ENCODE measurements around the gene ITGB5. TPM values are rescaled to one million over a fixed set of nuclear protein-coding genes. Genes with fewer than 3 reads are reported as not detected.

Gene ITGB5
- total and polyA plus RNA-seq, 2 experiments from 2014 or later = 103 to 109 TPM

- Histone ChIP-seq H3K79me2 (peaks cover 81% of the 10 kb centered on the region), H3K4me1 (ENCODE audit: insufficient read depth) (peaks cover 18% of the 10 kb centered on the region), H3K27ac (no peak overlapping the region), H3K4me2 (no peak overlapping the region), H3K9me2 (replicated peaks; ENCODE audit: insufficient read depth) (no peaks in the 10 kb centered on the region), H3K4me3 (no peak overlapping the region), H3K27me3 (no peaks in the 10 kb centered on the region), H4K20me1 (ENCODE audit: insufficient read depth, poor library complexity, severe bottlenecking) (no peaks in the 10 kb centered on the region), H3K9me3 (ENCODE audit: low read depth) (no peaks in the 10 kb centered on the region), H2AFZ (no peak overlapping the region), H3K36me3 (replicated peaks; ENCODE audit: insufficient read depth, low read depth) (no peaks in the 10 kb centered on the region)
- DNase-seq (ENCODE audit: low spot score) = no peak
- TF ChIP-seq CTCF (IDR thresholded peaks at IDR 0.05; ENCODE audit: poor library complexity) = no peak
- TF ChIP-seq EZH2 (IDR thresholded peaks at IDR 0.05; ENCODE audit: borderline replicate concordance) = no peak
- no peak for TF ChIP-seq EZH2phosphoT487 (IDR thresholded peaks at IDR 0.05; ENCODE audit: low read depth, severe bottlenecking, unreplicated experiment)
- 71% methylated on average over 3 of the region's 3 CpGs for WGBS (ENCODE audit: low lambda C conversion rate, missing lambda C conversion rate)
Observed at GRCh38 chr3:124876401-124876878, 10.7 kb downstream of the ITGB5 start.

GRCh38 chr3:124873226-124873625 lies 13.9 kb downstream of the ITGB5 start:
- Histone ChIP-seq H2AFZ (no peak overlapping the region), H3K4me2 (no peak overlapping the region), H3K36me3 (replicated peaks; ENCODE audit: insufficient read depth, low read depth) (no peaks in the 10 kb centered on the region), H3K27ac (no peak overlapping the region), H3K4me3 (no peak overlapping the region), H3K9me3 (ENCODE audit: low read depth) (no peaks in the 10 kb centered on the region), H4K20me1 (ENCODE audit: insufficient read depth, poor library complexity, severe bottlenecking) (no peaks in the 10 kb centered on the region), H3K27me3 (no peaks in the 10 kb centered on the region), H3K9me2 (replicated peaks; ENCODE audit: insufficient read depth) (no peaks in the 10 kb centered on the region), H3K4me1 (ENCODE audit: insufficient read depth) (peaks cover 7% of the 10 kb centered on the region), H3K79me2 (peaks cover 60% of the 10 kb centered on the region)
- TF ChIP-seq EZH2 (IDR thresholded peaks at IDR 0.05; ENCODE audit: borderline replicate concordance) (no peak), EZH2phosphoT487 (IDR thresholded peaks at IDR 0.05; ENCODE audit: low read depth, severe bottlenecking, unreplicated experiment) (no peak), CTCF (IDR thresholded peaks at IDR 0.05; ENCODE audit: poor library complexity) (no peak)
- WGBS (ENCODE audit: low lambda C conversion rate, missing lambda C conversion rate) = 46% methylated on average over 1 of the region's 1 CpG
- no peak for DNase-seq (ENCODE audit: low spot score)

GRCh38 chr3:124867511-124867910 lies 19.7 kb downstream of the ITGB5 start:
- Histone ChIP-seq H3K9me3 (ENCODE audit: low read depth) (no peaks in the 10 kb centered on the region), H3K27me3 (no peaks in the 10 kb centered on the region), H3K4me1 (ENCODE audit: insufficient read depth) (no peaks in the 10 kb centered on the region), H3K36me3 (replicated peaks; ENCODE audit: insufficient read depth, low read depth) (no peaks in the 10 kb centered on the region), H4K20me1 (ENCODE audit: insufficient read depth, poor library complexity, severe bottlenecking) (no peaks in the 10 kb centered on the region), H3K4me3 (no peak overlapping the region), H2AFZ (no peak overlapping the region), H3K27ac (no peak overlapping the region), H3K79me2 (peaks cover 11% of the 10 kb centered on the region), H3K4me2 (no peak overlapping the region), H3K9me2 (replicated peaks; ENCODE audit: insufficient read depth) (no peaks in the 10 kb centered on the region)
- 88% methylated on average over 3 of the region's 3 CpGs for WGBS (ENCODE audit: low lambda C conversion rate, missing lambda C conversion rate)
- TF ChIP-seq CTCF (IDR thresholded peaks at IDR 0.05; ENCODE audit: poor library complexity) = no peak
- no peak for TF ChIP-seq EZH2 (IDR thresholded peaks at IDR 0.05; ENCODE audit: borderline replicate concordance)
- TF ChIP-seq EZH2phosphoT487 (IDR thresholded peaks at IDR 0.05; ENCODE audit: low read depth, severe bottlenecking, unreplicated experiment) = no peak
- no peak for DNase-seq (ENCODE audit: low spot score)

- Histone ChIP-seq H3K4me2 (no peak overlapping the region), H4K20me1 (ENCODE audit: insufficient read depth, poor library complexity, severe bottlenecking) (no peaks in the 10 kb centered on the region)
- DNase-seq (ENCODE audit: low spot score) = no peak
Observed at GRCh38 chr3:124862006-124862405, 25.2 kb downstream of the ITGB5 start.

More at GRCh38 chr3:124862006-124862405, 25.2 kb downstream of the ITGB5 start:
- no peak overlapping the region for H3K27ac ChIP-seq
- H3K4me3 ChIP-seq = no peak overlapping the region
- peaks cover 8% of the 10 kb centered on the region for H3K79me2 ChIP-seq
- H3K36me3 ChIP-seq (replicated peaks; ENCODE audit: insufficient read depth, low read depth) = no peaks in the 10 kb centered on the region
- WGBS (ENCODE audit: low lambda C conversion rate, missing lambda C conversion rate) = 89% methylated on average over 2 of the region's 2 CpGs
- H2AFZ ChIP-seq = no peak overlapping the region
- no peaks in the 10 kb centered on the region for H3K9me3 ChIP-seq (ENCODE audit: low read depth)
- H3K27me3 ChIP-seq = no peaks in the 10 kb centered on the region
- peaks cover 12% of the 10 kb centered on the region for H3K4me1 ChIP-seq (ENCODE audit: insufficient read depth)
- TF ChIP-seq EZH2 (IDR thresholded peaks at IDR 0.05; ENCODE audit: borderline replicate concordance) (no peak), EZH2phosphoT487 (IDR thresholded peaks at IDR 0.05; ENCODE audit: low read depth, severe bottlenecking, unreplicated experiment) (no peak), CTCF (IDR thresholded peaks at IDR 0.05; ENCODE audit: poor library complexity) (no peak)
- H3K9me2 ChIP-seq (replicated peaks; ENCODE audit: insufficient read depth) = no peaks in the 10 kb centered on the region

All from hepatocyte (in vitro differentiated cells).